NCI-H345 treated with DMSO at 0.1 percent for 48 hours (cell line): Measurements from ENCODE around the gene ALPG.

ENCODE experiments used
- DNase-seq: peaks from one replicate; lab custom pipeline; 2025; ENCODE audit not compliant: unreplicated experiment; lab: John Stamatoyannopoulos, UW

ALPG gene

GRCh38 chr2:232456296-232457120 lies 49.9 kb downstream of the ALPG start:
- DNase-seq: no peak

DNA sequence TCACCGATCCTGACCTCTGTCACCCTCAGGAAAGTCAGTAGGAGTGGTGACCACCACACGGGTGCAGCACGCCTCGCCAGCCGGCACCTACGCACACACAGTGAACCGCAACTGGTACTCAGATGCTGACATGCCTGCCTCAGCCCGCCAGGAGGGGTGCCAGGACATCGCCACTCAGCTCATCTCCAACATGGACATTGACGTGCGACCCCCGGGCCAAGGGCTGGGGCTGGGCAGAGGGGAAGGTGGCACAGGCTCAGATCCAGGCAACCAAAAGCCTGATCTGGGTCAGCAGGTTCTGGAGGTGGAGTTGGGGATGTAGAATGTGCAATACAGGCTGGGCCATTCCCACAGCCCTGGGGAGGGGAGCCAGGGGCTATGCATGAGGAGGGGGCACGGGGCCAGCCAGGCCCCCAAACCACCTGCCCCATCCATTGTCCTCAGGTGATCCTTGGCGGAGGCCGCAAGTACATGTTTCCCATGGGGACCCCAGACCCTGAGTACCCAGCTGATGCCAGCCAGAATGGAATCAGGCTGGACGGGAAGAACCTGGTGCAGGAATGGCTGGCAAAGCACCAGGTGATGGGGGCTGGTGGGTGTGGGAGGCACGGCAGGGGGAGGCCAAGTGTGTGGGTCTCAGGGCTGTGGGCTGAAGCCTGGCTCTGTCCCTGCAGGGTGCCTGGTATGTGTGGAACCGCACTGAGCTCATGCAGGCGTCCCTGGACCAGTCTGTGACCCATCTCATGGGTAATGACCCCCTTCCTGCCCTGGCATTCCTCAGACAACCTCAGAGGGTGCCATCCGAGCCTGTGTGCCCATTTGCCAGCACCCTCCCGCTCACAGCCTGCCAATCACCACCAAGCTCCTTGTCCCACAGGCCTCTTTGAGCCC lies 50.7 kb downstream of the ALPG start:
- no peak for DNase-seq

DNA sequence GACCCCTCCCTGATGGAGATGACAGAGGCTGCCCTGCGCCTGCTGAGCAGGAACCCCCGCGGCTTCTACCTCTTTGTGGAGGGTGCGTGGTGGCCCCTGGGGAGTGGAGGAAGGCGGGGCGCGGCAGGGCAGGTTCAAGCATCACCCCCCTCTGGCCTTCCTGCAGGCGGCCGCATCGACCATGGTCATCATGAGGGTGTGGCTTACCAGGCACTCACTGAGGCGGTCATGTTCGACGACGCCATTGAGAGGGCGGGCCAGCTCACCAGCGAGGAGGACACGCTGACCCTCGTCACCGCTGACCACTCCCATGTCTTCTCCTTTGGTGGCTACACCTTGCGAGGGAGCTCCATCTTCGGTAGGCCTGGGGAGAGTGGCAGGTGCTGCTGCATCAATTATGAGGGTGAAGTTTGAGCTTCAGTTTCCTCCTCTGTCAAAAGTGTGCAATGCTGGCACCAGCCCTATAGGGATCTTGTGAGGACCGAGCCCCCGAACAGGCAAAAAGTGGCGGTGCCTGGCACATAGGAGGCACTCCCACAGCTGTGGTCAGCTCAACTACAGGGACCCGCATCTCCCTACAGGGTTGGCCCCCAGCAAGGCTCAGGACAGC lies 51.5 kb downstream of the ALPG start:
- no peak for DNase-seq

GRCh38 chr2:232458661-232459418 lies 52.2 kb downstream of the ALPG start:
- DNase-seq: no peak

DNA sequence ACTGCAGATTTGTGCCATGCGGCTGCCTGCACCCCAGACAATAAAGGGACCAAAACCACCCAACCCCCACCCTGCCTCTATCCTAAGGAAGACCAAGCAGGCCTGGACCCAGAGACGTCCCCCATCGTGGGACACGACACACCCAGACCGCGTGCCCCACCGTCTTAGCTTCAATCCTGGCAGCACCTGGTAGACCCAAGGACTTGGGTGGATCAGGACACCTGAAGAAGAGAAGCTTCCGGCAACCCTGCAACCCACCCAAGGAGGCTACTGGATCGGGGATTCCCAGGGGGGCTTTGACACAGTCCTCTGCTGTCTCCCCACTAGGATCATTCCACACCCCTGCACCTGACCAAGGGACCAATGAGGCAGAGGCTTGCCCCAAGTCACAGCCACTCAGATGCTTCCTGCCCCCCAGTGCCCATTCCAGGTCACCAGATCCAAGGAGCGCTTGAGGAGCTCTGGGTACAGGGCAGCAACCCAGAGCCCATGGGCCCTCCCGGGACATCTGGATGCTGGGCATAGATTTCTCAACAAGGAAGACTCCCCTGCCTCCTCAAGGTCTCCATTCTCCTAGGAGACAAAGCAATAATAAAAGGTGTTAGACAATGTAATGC lies 52.9 kb downstream of the ALPG start:
- DNase-seq: no peak

GRCh38 chr2:232460171-232460570 lies 53.5 kb downstream of the ALPG start:
- DNase-seq: no peak
